ENCODE results near the gene P4HA2.
A peak's percentile ranks its signal among the peaks of the same experiment; 100 is the strongest.

The P4HA2 gene

DNA sequence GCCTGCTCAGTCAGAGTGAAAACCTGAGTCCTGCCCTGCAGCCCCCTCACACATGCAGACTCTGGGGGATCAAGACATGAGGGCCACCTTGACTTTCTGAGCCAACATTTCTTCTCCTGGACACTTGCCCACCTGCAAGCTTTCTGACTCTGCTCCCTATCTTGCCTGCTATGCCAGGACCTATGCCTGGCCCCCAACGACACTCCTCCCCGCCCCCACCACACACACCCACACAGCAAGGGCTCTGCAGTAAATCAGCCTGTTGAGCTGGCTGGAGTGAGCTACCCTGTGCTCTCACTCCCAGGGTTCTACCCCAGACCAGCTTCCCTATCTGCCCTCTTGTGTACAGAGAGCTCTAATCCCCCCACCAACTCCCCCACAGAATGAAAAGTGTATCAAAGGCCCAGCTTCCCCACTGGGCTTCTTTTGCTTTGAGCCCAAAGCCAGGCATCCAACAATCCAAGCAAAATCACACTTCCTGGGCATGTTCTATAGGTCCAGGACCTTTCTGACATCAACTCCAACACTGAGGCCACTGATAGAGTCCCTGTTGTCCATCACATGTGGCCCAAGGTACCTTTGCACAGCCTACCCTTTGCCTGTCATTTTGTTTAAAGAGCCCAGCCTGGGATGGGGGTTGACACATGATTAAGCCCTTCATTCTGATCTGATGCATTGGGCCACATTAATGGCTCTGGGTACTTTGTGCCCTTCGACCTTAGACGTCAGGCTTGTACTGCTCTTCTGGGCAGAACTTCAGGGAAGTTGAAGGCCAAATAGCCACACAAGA lies 37.1 kb upstream of the P4HA2 start:
- DNase-seq: no peak

GRCh38 chr5:132263548-132264261 lies 36.1 kb upstream of the P4HA2 start:
- no peak for DNase-seq

- DNase-seq: no peak
These were observed 35.4 kb upstream of the P4HA2 start for GRCh38 chr5:132262882-132263547.

GRCh38 chr5:132261881-132262845 lies 34.5 kb upstream of the P4HA2 start:
- no peak for DNase-seq

- DNase-seq: no peak
These were observed 33.3 kb upstream of the P4HA2 start for GRCh38 chr5:132260714-132261551.

DNA sequence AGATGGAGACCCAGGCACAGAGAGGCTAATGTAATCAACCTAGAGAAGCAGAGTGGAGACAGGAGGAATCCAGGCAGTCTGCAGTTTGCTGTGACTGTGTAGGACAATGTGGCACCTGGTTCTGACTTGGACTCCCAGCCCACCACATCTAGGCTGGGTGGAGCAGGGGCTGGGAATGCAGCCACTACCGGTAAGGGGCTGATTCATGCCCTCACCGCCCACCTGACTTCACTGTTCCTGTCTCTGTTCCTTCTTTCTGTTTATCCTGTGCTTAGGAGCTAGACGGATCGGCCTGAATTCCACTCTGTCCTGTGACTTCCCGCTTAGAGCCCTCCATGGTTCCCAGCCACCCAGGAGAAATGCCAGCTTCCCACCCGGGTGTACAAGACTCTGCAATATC lies 32.4 kb upstream of the P4HA2 start:
- DNase-seq: no peak

GRCh38 chr5:132259069-132259851 lies 31.6 kb upstream of the P4HA2 start:
- no peak for DNase-seq

GRCh38 chr5:132258102-132259068 lies 30.7 kb upstream of the P4HA2 start:
- DNase-seq: no peak

GRCh38 chr5:132257131-132258101 lies 29.8 kb upstream of the P4HA2 start, which contains the start of gene PDLIM4:
TSS of gene PDLIM4 (plus strand) at chr5:132257696. CDS start at chr5:132257735, 39 bp downstream.
- no peak for DNase-seq

- no peak for DNase-seq
These were observed 29.1 kb upstream of the P4HA2 start for GRCh38 chr5:132256783-132257130.

DNA sequence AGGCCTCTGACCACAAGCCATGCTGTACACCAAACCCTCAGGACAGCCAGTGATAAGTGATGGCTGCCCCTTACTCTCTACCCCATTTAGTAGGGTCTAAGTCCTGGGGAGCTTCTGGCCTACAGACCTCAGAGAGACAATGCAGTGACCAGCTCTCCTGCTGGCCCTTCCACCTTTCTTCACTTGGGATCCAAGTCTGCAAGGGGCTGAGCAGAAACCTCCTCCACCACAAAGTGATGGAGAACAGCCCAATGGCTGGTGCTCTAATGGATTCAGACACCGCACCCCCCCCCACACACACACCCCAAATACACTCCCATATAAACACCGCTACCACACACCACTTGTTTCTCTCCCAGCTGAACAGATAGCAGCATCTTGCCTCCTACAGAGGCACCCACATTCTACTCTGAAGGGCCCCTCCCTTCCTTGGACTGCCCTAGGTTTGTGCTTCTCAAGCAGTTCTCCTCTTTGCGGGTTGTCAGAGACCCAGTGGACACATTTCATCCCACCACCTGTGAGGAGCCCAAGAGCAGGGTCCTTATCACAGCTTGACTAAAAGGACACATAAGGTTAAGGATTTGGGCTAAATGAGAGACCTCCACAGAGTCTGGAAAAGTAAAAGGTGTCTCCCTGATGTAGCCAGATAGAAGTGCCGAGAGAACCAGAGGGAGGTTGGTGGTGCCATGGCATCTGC lies 28.6 kb upstream of the P4HA2 start:
- no peak for DNase-seq

DNA sequence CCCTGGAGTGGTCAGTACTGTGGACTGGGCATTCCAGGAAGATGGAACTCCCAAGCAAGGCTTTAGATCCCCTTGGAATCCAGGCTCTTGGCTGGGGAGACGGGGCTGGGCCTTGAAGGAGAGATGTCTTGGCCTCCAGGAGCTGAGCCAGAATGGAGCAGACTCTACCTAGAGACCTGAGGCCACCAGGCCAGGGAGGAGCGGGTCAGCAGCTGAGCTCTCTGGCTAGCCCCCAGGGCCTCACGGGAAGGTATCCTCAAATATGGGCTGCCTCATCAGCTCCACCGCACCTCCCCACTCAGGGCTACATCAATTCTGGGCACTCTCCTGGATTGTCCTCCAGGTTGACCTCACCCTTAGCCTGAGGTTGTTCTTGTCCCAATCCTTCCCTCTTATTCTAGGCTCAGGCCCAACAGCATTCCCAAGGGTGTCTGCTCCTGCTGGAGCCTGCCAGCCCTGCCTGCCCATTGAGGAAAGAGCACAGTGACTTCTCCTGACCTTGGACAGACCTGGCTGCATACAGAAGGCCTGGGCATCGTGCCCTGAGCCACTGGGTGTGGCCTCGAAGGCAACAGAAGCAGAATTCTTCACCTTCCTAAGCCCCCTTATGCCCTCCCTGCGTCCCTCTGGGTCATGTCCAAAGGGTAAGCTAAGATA lies 26.8 kb upstream of the P4HA2 start:
- DNase-seq: no peak

- peak; percentile 14 for DNase-seq
These were observed 26.0 kb upstream of the P4HA2 start for GRCh38 chr5:132253452-132254320.

GRCh38 chr5:132253008-132253441 lies 25.4 kb upstream of the P4HA2 start:
- DNase-seq: peak; percentile 63

DNA sequence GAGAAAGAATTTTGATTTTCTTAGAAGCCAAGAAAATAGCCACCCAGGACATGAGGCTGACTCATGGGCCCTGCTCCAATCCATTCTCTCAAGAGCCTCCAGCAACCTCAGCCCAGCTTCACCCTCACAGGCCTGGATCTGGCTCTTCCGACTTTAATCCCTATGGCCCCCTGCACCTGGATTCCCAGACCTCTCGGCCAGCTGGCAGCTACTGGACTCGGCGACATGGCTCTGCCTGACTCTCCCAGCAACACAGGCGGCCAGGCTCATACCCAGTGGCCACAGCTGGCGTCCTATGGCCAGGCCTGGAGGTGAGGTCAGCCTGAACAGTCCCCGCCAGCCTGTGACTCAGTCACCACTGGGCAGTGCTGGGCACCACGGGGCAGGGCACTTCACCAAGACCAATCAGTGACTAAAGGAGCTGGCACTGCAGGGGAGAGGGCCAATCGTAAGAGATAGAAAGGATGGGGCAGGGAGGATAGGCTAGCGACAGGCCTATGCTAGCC lies 23.6 kb upstream of the P4HA2 start:
- DNase-seq: no peak

GRCh38 chr5:132250547-132250946 lies 22.9 kb upstream of the P4HA2 start:
- no peak for DNase-seq

Data from NCI-H748 treated with DMSO at 0.1 percent for 48 hours (cell line).